HCT116 (cell line): Measurements from ENCODE around the gene IGSF23. TPM values are rescaled to one million over a fixed set of nuclear protein-coding genes. Genes with fewer than 3 reads are reported as not detected.

Source experiments
- ATAC-seq: fragments of 200-7000 bp; cut with Tn5 transposase; 2 replicates; pipeline ENCODE4 v1.9.1; 2020; ENCODE audit warnings: mild to moderate bottlenecking, moderate library complexity
- BruUV-seq: library from RNA; stranded (reverse); fragments of 400-500 nt; replicated peaks from 2 replicates; lab custom pipeline; 2021; lab: Mats Ljungman, UMichigan
- CTCF ChIA-PET: fragments of 300-600 bp; sonication (Branson Sonifier 250); formaldehyde crosslinking; loops from one replicate; lab custom pipeline; 2021; ENCODE audit warnings: antibody characterized with exemption; lab: Charles Lee
- POLR2A ChIA-PET: fragments of 300-600, 350-600 bp; sonication (Branson Sonifier 250); formaldehyde crosslinking; loops from one replicate; lab custom pipeline; 2021; ENCODE audit warnings: antibody characterized with exemption; lab: Charles Lee
- RAD21 ChIA-PET, 2 experiments: fragments of 300-600 bp; sonication (Branson Sonifier 250); formaldehyde crosslinking; loops; one replicate each; lab custom pipeline; 2023; ENCODE audit warnings: low total read pairs in 2 of 2; ENCODE audit not compliant: uncharacterized antibody in 2 of 2, unreplicated experiment in 2 of 2, low non-redundant PET in 1 of 2; lab: Charles Lee
- DNase-seq: peaks from one replicate; pipeline ENCODE4 v3.0.0-alpha.2; 2010; ENCODE audit warnings: low read depth, low spot score
- H2AFZ ChIP-seq: fragments of 200-600 bp; shearing (Covaris generic), sonication (generic); 2 replicates; pipeline ENCODE4 v1.6.1; 2017; ENCODE audit warnings: low read depth, mixed run types, mixed read lengths, antibody characterized with exemption, low read length; ENCODE audit not compliant: poor library complexity, severe bottlenecking
- H3K27ac ChIP-seq: 2 replicates; pipeline ENCODE4 v1.5.1; 2012; ENCODE audit warnings: low read depth, low read length
- H3K27me3 ChIP-seq: fragments of 200-600 bp; sonication (generic); 2 replicates; pipeline ENCODE4 v1.6.1; 2016; ENCODE audit warnings: mixed run types, low read length, mixed read lengths; ENCODE audit not compliant: insufficient read depth
- H3K36me3 ChIP-seq, 2 experiments: fragments of 200-500 bp in 1 of 2; fragments of 200-600 bp in 1 of 2; sonication (Bioruptor generic) in 1 of 2; sonication (generic) in 1 of 2; 2 replicates each; pipeline versions ENCODE4 v1.5.1 to v1.6.1; 2014 to 2016; ENCODE audit warnings: low read length in 2 of 2, inconsistent platforms in 1 of 2, mixed read lengths in 1 of 2, mixed run types in 1 of 2; ENCODE audit not compliant: insufficient read depth in 2 of 2, control insufficient read depth in 1 of 2
- H3K4me1 ChIP-seq, 2 experiments: fragments of 200-600 bp in 1 of 2; sonication (generic) in 1 of 2; 2 replicates each; pipeline versions ENCODE4 v1.5.1 to v1.6.1; 2012 to 2017; ENCODE audit warnings: low read length in 2 of 2, inconsistent platforms in 1 of 2, mild to moderate bottlenecking in 1 of 2, mixed read lengths in 1 of 2, mixed run types in 1 of 2, moderate library complexity in 1 of 2; ENCODE audit not compliant: insufficient read depth in 2 of 2, control insufficient read depth in 1 of 2
- H3K4me2 ChIP-seq: fragments of 200-600 bp; sonication (generic); 2 replicates; pipeline ENCODE4 v1.6.1; 2017; ENCODE audit warnings: mixed run types, low read length, mixed read lengths
- H3K4me3 ChIP-seq, 2 experiments: fragments of 200-600 bp in 1 of 2; sonication (generic) in 1 of 2; replicated peaks in 1 of 2; 2 replicates each; pipeline ENCODE4 v1.5.1; 2011 to 2016; ENCODE audit warnings: low read length in 2 of 2, control low read depth in 1 of 2, low read depth in 1 of 2, mild to moderate bottlenecking in 1 of 2, mixed read lengths in 1 of 2, mixed run types in 1 of 2
- H3K79me2 ChIP-seq: fragments of 200-600 bp; sonication (generic); 2 replicates; pipeline ENCODE4 v1.6.1; 2017; ENCODE audit warnings: mild to moderate bottlenecking, mixed run types, low read length, moderate library complexity, mixed read lengths; ENCODE audit not compliant: insufficient read depth
- H3K9ac ChIP-seq: fragments of 200-600 bp; sonication (generic); 2 replicates; pipeline ENCODE4 v1.6.1; 2016; ENCODE audit warnings: low read length, mixed read lengths
- H3K9me2 ChIP-seq: fragments of 200-600 bp; sonication (generic), shearing (Covaris generic); 2 replicates; pipeline ENCODE4 v1.6.1; 2017; ENCODE audit warnings: mixed run types, mild to moderate bottlenecking, moderate library complexity; ENCODE audit not compliant: insufficient read depth
- H3K9me3 ChIP-seq, 2 experiments: fragments of 200-500 bp in 1 of 2; fragments of 200-600 bp in 1 of 2; sonication (Bioruptor generic) in 1 of 2; sonication (generic) in 1 of 2; 2 replicates each; pipeline ENCODE4 v1.6.1; 2014 to 2017; ENCODE audit warnings: low read length in 2 of 2, mixed read lengths in 2 of 2, inconsistent platforms in 1 of 2, low read depth in 1 of 2, mild to moderate bottlenecking in 1 of 2, mixed run types in 1 of 2, moderate library complexity in 1 of 2; ENCODE audit not compliant: control insufficient read depth in 1 of 2, insufficient read depth in 1 of 2
- H4K20me1 ChIP-seq: fragments of 200-600 bp; sonication (generic), shearing (Covaris generic); 2 replicates; pipeline ENCODE4 v1.6.1; 2017; ENCODE audit warnings: mixed run types, mild to moderate bottlenecking, moderate library complexity; ENCODE audit not compliant: insufficient read depth
- FOSL1 ChIP-seq: IDR thresholded peaks from 2 replicates; pipeline ENCODE4 v1.6.1; 2012; ENCODE audit warnings: low read depth
- MAX ChIP-seq: IDR thresholded peaks from 2 replicates; pipeline ENCODE4 v1.6.1; 2012
- SIN3A ChIP-seq: IDR thresholded peaks from 2 replicates; pipeline ENCODE4 v1.6.1; 2012; ENCODE audit warnings: low read depth
- TCF7L2 ChIP-seq: IDR thresholded peaks from 2 replicates; pipeline ENCODE4 v1.7.0; 2011; ENCODE audit warnings: borderline replicate concordance, inconsistent platforms; ENCODE audit not compliant: insufficient read depth, insufficient read length; ENCODE audit errors: extremely low read depth
- YY1 ChIP-seq: IDR thresholded peaks from 2 replicates; pipeline ENCODE4 v1.6.1; 2011; ENCODE audit warnings: low read length, low read depth, moderate library complexity, mild to moderate bottlenecking; ENCODE audit not compliant: insufficient replicate concordance; ENCODE audit errors: extremely low read depth
- ZFX ChIP-seq: fragments of 450-650 bp; IDR thresholded peaks from 2 replicates; pipeline ENCODE4 v1.6.1; 2017
- ZNF274 ChIP-seq: fragments of 200-500 bp; sonication (Bioruptor generic); IDR thresholded peaks from 2 replicates; pipeline ENCODE4 v1.6.1; 2014; ENCODE audit warnings: mild to moderate bottlenecking, low read depth, low read length, inconsistent platforms
- intact Hi-C: fragments of 100-400 bp; cut with micrococcal nuclease; formaldehyde crosslinking; loops from 2 replicates; pipeline ENCODE4 v1.10.0; 2022
- total RNA-seq: library from RNA; stranded (reverse); gene quantifications from one replicate; pipeline ENCODE4 v1.2.1, GENCODE V29; 2021; ENCODE audit not compliant: unreplicated experiment

IGSF23 gene
- total RNA-seq, 1 experiment from 2014 or later = not detected

DNA sequence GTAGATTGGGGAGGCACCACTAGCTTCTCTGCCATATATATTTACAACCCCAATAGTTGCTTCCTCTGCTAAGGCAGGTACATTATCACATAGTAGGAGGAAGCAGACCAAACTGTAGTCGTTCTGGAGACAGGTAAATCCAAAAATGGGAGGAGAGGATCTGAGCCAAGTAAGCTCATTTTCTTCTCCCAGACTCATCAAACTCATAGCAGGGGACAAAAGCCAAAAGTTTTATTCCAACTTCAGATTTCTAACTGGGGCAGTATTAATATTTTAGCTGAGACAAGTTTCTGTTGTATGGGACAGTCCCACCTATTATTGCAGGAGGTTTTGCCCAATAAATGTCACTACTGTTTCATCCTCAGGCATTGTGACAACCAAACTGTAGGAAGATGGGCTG, 7.8 kb upstream of the IGSF23 start:
- DNase-seq = no peak
- ChIA-PET RAD21 (no interaction called here), POLR2A (no interaction called here), CTCF (interaction anchor here (1.0 kb wide), 1 partner anchor 23 kb away, joined by 3 read pairs; no protein-coding TSS in a partner anchor)
- Histone ChIP-seq H3K4me1 (peaks cover 0 to 5% of the 10 kb centered on the region in 2 experiments; a peak in 1 of 4 replicates), H3K27ac (no peak overlapping the region), H3K27me3 (no peaks in the 10 kb centered on the region), H3K36me3 (no peaks in the 10 kb centered on the region), H3K9me2 (no peaks in the 10 kb centered on the region), H3K4me2 (no peak overlapping the region), H3K9me3 (no peaks in the 10 kb centered on the region), H3K79me2 (no peaks in the 10 kb centered on the region), H2AFZ (no peak overlapping the region), H4K20me1 (no peaks in the 10 kb centered on the region), H3K4me3 (no peak overlapping the region), H3K9ac (no peak overlapping the region)
- no peak for TF ChIP-seq ZNF274
- TF ChIP-seq FOSL1 = no peak
- no peak for TF ChIP-seq ZFX
- no peak for TF ChIP-seq YY1
- BruUV-seq = no TSS peak
- no peak for ATAC-seq
- intact Hi-C loops = no loop called here

DNA sequence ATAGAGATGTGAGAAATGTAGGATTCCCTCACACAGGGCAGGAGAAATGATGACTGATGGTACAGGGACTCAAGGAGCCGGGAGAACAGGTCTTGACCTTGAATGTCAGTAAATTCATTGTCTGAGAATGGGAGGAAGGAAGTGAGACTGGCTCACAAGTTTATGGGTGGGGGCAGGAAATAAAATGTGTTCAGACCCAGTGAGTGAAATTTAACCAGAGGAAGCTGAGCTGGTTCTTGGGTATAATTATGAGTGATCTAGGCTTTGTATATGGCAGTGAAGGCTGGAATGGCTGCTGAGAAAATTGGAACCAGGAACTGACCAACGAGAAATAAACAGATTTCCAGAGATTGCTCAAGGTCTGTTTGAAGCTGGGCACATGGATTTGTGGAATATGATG, 6.3 kb upstream of the IGSF23 start:
- RAD21 ChIA-PET = no interaction called here
- Histone ChIP-seq H3K27me3 (no peaks in the 10 kb centered on the region), H3K4me2 (no peak overlapping the region), H3K9me3 (no peaks in the 10 kb centered on the region), H3K36me3 (no peaks in the 10 kb centered on the region), H3K9ac (no peak overlapping the region), H4K20me1 (no peaks in the 10 kb centered on the region), H3K79me2 (no peaks in the 10 kb centered on the region), H2AFZ (no peak overlapping the region), H3K4me3 (no peak overlapping the region), H3K4me1 (peaks cover 0 to 5% of the 10 kb centered on the region in 2 experiments; a peak in 1 of 4 replicates), H3K27ac (no peak overlapping the region), H3K9me2 (no peaks in the 10 kb centered on the region)
- no peak for DNase-seq
- CTCF ChIA-PET = no interaction called here
- no peak for ATAC-seq
- BruUV-seq = no TSS peak
- intact Hi-C loops = no loop called here
- POLR2A ChIA-PET = no interaction called here
- no peak for TF ChIP-seq TCF7L2
- TF ChIP-seq SIN3A = no peak
- TF ChIP-seq MAX = no peak
- TF ChIP-seq, all 23 proteins: peak for 0
